ENCODE results near the gene DERL2. TPM values are rescaled to one million over a fixed set of nuclear protein-coding genes. Genes with fewer than 3 reads are reported as not detected.

The DERL2 gene
- total RNA-seq, 1 experiment from 2014 or later, result 56.7 TPM

DNA sequence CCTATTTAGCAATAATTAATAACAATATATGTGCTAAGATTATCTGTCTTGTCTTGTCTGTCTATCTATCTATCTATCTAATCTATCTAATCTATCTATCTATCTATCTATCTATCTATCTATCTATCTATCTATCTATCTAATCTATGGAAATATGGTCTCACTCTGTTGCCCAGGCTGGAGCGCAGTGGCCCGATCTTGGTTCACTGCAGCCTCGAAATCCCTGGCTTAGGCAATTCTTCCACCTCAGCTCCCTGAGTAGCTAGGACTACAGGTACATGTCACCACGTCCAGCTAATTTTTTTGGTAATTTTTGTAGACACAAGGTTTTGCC lies 45.1 kb upstream of the DERL2 start:
- no peaks in the 10 kb centered on the region for H3K9me3 Mint-ChIP-seq (ENCODE audit: low read depth, unreplicated experiment)
- no peak overlapping the region for H3K27ac Mint-ChIP-seq (ENCODE audit: unreplicated experiment)
- TF ChIP-seq, protein P1, sequence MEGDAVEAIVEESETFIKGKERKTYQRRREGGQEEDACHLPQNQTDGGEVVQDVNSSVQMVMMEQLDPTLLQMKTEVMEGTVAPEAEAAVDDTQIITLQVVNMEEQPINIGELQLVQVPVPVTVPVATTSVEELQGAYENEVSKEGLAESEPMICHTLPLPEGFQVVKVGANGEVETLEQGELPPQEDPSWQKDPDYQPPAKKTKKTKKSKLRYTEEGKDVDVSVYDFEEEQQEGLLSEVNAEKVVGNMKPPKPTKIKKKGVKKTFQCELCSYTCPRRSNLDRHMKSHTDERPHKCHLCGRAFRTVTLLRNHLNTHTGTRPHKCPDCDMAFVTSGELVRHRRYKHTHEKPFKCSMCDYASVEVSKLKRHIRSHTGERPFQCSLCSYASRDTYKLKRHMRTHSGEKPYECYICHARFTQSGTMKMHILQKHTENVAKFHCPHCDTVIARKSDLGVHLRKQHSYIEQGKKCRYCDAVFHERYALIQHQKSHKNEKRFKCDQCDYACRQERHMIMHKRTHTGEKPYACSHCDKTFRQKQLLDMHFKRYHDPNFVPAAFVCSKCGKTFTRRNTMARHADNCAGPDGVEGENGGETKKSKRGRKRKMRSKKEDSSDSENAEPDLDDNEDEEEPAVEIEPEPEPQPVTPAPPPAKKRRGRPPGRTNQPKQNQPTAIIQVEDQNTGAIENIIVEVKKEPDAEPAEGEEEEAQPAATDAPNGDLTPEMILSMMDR (IDR thresholded peaks at IDR 0.05; ENCODE audit: unreplicated experiment), result no peak
- peaks cover 4% of the 10 kb centered on the region for H3K36me3 Mint-ChIP-seq (ENCODE audit: insufficient read depth, unreplicated experiment)
- peaks cover 77% of the 10 kb centered on the region for H3K27me3 Mint-ChIP-seq (ENCODE audit: unreplicated experiment)
- no peaks in the 10 kb centered on the region for H3K4me1 Mint-ChIP-seq (ENCODE audit: low read depth, unreplicated experiment)
- BruUV-seq (replicated peaks), result no TSS peak
- H3K4me3 Mint-ChIP-seq (ENCODE audit: low read depth, unreplicated experiment), result no peak overlapping the region
- intact Hi-C loops (cut with micrococcal nuclease; ENCODE audit: unreplicated experiment), result no loop called here
- DNase-seq, result no peak
- CTCF ChIA-PET, result no interaction called here

DNA sequence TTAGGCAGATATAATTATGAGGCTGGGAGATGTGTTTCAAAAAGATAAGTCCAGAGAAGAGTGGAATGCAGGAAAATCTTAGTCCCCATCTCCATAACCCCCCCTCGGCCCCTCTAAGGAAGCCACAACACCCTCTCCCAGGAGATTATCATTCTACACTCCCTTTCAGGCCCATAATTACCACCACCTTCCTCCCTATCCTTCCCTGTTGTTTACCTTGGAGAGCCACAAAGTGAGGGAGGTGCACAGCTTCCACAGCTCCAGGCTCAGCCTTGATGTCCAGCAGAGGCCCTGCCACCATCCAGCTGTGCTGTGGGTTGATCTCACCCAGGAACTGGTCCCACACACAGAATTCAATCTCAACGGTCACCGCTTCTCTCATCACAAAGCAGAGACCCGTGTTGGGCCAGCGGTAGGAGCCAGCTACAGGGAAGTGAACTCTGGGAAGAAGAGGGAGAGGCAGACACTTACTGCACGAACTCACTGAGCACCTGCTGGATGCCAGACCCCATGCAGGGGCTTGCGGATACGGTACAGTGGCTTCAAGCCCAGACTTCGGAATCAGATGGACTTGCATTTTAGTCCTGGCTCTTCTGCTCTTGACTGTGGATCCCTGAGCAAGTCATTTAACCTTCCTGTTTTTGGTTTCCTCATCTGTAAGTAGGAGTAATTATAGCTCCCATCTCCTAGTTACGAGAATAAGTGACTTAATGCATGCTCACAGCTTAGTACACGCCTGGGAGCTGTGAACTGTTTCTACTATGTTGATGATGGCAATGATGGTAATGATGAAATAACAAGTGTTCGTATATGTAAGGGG lies 44.5 kb upstream of the DERL2 start:
- Mint-ChIP-seq H3K27me3 (ENCODE audit: unreplicated experiment) (peaks cover 71% of the 10 kb centered on the region), H3K9me3 (ENCODE audit: low read depth, unreplicated experiment) (no peaks in the 10 kb centered on the region), H3K4me3 (ENCODE audit: low read depth, unreplicated experiment) (no peak overlapping the region), H3K4me1 (ENCODE audit: low read depth, unreplicated experiment) (no peaks in the 10 kb centered on the region), H3K36me3 (ENCODE audit: insufficient read depth, unreplicated experiment) (peaks cover 4% of the 10 kb centered on the region), H3K27ac (ENCODE audit: unreplicated experiment) (no peak overlapping the region)
- no peak for DNase-seq
- no TSS peak for BruUV-seq (replicated peaks)
- intact Hi-C loops (cut with micrococcal nuclease; ENCODE audit: unreplicated experiment), result no loop called here
- TF ChIP-seq, protein P1 (IDR thresholded peaks at IDR 0.05; ENCODE audit: unreplicated experiment), result no peak
- CTCF ChIA-PET, result no interaction called here

DNA sequence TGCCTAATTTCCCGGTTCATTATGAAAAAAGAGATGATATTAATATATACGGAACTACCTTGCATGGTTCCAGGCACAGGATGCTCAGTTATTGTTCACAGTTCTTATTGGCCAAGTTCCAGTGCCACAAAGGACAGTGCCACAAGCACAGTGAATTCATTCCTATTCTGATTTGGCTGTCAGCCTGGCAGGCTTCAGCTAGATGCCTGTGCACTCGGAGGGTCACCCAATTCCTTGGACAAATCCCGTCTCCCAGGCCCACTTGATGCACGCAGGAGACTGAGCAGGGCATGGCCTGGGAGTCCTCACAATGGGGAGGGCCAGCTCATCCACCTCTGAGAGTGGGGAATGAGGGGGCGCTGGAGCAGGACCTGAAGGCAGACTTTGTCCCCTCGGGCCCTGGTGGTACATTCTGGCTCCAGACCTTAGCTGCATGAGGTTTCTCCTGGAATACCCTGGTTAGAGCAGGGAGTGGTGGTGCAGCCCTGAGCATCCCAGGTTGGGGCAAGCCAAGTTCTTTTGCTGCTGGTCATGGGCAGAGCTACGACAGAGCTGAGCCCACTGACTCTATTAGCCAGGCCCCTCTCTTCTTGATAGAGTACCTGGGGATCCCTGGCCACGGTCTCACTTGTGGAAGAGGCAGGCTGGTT lies 41.7 kb upstream of the DERL2 start:
- CTCF ChIA-PET, result no interaction called here
- intact Hi-C loops (cut with micrococcal nuclease; ENCODE audit: unreplicated experiment), result no loop called here
- Mint-ChIP-seq H3K9me3 (ENCODE audit: low read depth, unreplicated experiment) (no peaks in the 10 kb centered on the region), H3K27ac (ENCODE audit: unreplicated experiment) (no peak overlapping the region), H3K4me1 (ENCODE audit: low read depth, unreplicated experiment) (no peaks in the 10 kb centered on the region), H3K27me3 (ENCODE audit: unreplicated experiment) (peaks cover 73% of the 10 kb centered on the region), H3K4me3 (ENCODE audit: low read depth, unreplicated experiment) (no peak overlapping the region), H3K36me3 (ENCODE audit: insufficient read depth, unreplicated experiment) (peaks cover 3% of the 10 kb centered on the region)
- no TSS peak for BruUV-seq (replicated peaks)
- DNase-seq, result no peak
- TF ChIP-seq, protein P1 (IDR thresholded peaks at IDR 0.05; ENCODE audit: unreplicated experiment), result no peak

DNA sequence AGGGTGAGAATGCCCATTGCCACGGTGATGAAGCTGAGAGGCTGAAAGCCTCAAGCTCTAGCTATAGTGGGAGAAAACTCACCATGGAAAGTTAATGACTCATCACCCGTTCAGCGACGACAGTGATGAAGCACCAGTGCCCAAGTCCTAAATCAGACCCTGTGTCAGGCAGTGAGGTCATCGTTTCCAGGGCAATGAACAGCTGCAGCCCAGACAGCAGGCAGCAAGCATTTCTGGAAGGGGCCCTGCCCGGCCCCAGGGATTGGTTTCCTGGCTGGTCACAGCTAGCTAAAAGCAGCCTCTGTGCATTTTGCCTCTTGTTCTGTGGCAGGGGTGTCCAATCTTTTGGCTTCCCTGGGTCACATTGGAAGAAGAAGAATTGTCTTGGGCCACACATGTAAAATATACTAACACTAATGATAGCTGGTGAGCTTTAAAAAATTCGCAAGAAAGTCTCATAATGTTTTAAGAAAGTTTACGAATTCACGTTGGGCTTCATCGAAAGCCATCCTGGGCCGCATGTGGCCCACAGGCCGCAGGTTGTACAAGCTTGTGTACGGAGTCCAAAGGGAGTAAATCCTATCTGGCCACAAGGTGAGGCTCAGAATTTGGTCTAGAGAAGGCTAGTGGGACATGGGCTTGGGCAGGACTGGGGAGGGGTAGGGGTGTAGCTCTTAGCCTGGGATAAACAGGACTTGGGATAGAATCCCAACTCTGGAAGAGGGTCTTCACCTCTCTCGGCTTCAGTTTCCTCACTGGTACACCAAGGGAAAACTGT lies 41.0 kb upstream of the DERL2 start:
- no peak overlapping the region for H3K27ac Mint-ChIP-seq (ENCODE audit: unreplicated experiment)
- H3K4me3 Mint-ChIP-seq (ENCODE audit: low read depth, unreplicated experiment), result no peak overlapping the region
- H3K27me3 Mint-ChIP-seq (ENCODE audit: unreplicated experiment), result peaks cover 71% of the 10 kb centered on the region
- H3K36me3 Mint-ChIP-seq (ENCODE audit: insufficient read depth, unreplicated experiment), result no peaks in the 10 kb centered on the region
- peak; percentile 6 for DNase-seq
- intact Hi-C loops (cut with micrococcal nuclease; ENCODE audit: unreplicated experiment), result no loop called here
- H3K9me3 Mint-ChIP-seq (ENCODE audit: low read depth, unreplicated experiment), result no peaks in the 10 kb centered on the region
- CTCF ChIA-PET, result no interaction called here
- TF ChIP-seq, protein P1 (IDR thresholded peaks at IDR 0.05; ENCODE audit: unreplicated experiment), result no peak
- no peaks in the 10 kb centered on the region for H3K4me1 Mint-ChIP-seq (ENCODE audit: low read depth, unreplicated experiment)
- no TSS peak for BruUV-seq (replicated peaks)
